Caki2 (cell line): ENCODE data around the gene TMEM132A. TPM values are rescaled to one million over a fixed set of nuclear protein-coding genes. Genes with fewer than 3 reads are reported as not detected.

Experiments used
- DNase-seq: peaks from one replicate; pipeline ENCODE4 v3.0.0-alpha.2; 2015; ENCODE audit warnings: low read depth
- in situ Hi-C: cut with HindIII; loops from 2 replicates; pipeline ENCODE4 v1.10.0; 2016; ENCODE audit warnings: low sequenced_read_pairs, low pct_unique_long_range_greater_than_20kb, mixed read lengths
- total RNA-seq: library from RNA; depleted of rRNA; stranded (reverse); fragments of >200 nt; shearing (Covaris generic); gene quantifications from 2 replicates; pipeline ENCODE4 v1.2.3, GENCODE V29; 2014; ENCODE audit warnings: low replicate concordance; rRNA removed

Gene TMEM132A
- total RNA-seq, result 33.6 and 36.7 TPM in 2 replicates

- peak; percentile 61 for DNase-seq
Measured at GRCh38 chr11:60924110-60924905, at the start of gene TMEM132A. TMEM132A (plus strand) TSS chr11:60924460; CDS start chr11:60924634, 174 bp downstream.

GRCh38 chr11:60875366-60876167 lies 48.7 kb upstream of the TMEM132A start:
- in situ Hi-C loops, result no loop called here
- no peak for DNase-seq

More at GRCh38 chr11:60924110-60924905, at the start of gene TMEM132A:
- in situ Hi-C loops, result no loop called here

- DNase-seq, result no peak
- in situ Hi-C loops, result no loop called here
Measured at GRCh38 chr11:60876168-60876485, 48.1 kb upstream of the TMEM132A start.

- in situ Hi-C loops, result no loop called here
- DNase-seq, result no peak
Measured at GRCh38 chr11:60878245-60879101, 45.8 kb upstream of the TMEM132A start.

- in situ Hi-C loops, result no loop called here
- no peak for DNase-seq
Measured at GRCh38 chr11:60879104-60879503, 45.2 kb upstream of the TMEM132A start.

- no peak for DNase-seq
- in situ Hi-C loops, result no loop called here
Measured at GRCh38 chr11:60879971-60880588, 44.2 kb upstream of the TMEM132A start.

GRCh38 chr11:60880643-60881282 lies 43.5 kb upstream of the TMEM132A start:
- in situ Hi-C loops, result no loop called here
- DNase-seq, result no peak

- in situ Hi-C loops, result no loop called here
- DNase-seq, result no peak
Measured at GRCh38 chr11:60887556-60887955, 36.7 kb upstream of the TMEM132A start.

- in situ Hi-C loops, result no loop called here
- no peak for DNase-seq
Measured at GRCh38 chr11:60889869-60890311, 34.4 kb upstream of the TMEM132A start.

- no peak for DNase-seq
- in situ Hi-C loops, result no loop called here
Measured at GRCh38 chr11:60890696-60891095, 33.6 kb upstream of the TMEM132A start.

- in situ Hi-C loops, result no loop called here
- DNase-seq, result no peak
Measured at GRCh38 chr11:60891103-60891741, 33.0 kb upstream of the TMEM132A start.

- DNase-seq, result no peak
- in situ Hi-C loops, result no loop called here
Measured at GRCh38 chr11:60895687-60896086, 28.6 kb upstream of the TMEM132A start.

- in situ Hi-C loops, result no loop called here
- DNase-seq, result no peak
Measured at GRCh38 chr11:60897496-60897895, 26.8 kb upstream of the TMEM132A start.

- in situ Hi-C loops, result no loop called here
- peak; percentile 72 for DNase-seq
Measured at GRCh38 chr11:60899046-60899936, 25.0 kb upstream of the TMEM132A start.

- in situ Hi-C loops, result no loop called here
- DNase-seq, result no peak
Measured at GRCh38 chr11:60899977-60900376, 24.3 kb upstream of the TMEM132A start.

- in situ Hi-C loops, result no loop called here
- DNase-seq, result no peak
Measured at GRCh38 chr11:60900673-60901404, 23.4 kb upstream of the TMEM132A start.
